ENCODE data around the gene ITFG1.

DNA sequence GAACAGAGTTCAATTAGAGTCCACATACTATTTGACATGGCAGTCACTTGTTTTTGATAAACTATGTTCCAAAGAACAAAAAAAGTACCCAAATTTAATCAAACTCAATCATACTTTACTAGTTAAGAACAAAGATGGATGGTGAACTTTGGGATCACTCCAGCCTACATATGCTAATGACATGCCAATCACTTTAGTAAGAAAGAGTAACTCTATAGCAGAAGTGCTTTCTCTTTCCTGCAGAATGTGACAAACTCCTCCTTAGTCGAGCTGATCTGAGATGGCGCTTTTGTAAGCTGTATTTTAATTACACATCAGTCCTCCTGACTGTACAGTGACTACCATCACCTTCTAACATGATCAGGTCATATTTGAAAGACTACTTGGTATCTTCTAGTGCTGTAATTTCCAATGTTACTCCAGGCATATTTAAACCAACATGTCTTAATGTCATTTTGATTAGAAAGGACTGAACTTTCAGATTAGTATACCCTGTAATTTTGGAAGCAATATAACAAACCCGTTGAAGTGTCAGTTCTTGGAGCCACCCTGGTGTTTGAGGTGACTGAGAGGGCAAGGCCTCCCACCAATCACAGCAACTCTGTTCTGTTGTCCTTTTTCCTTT lies 321.2 kb downstream of the ITFG1 start:
- TF ChIP-seq CTCF (IDR thresholded peaks at IDR 0.05): no peak
- TF ChIP-seq POLR2A (IDR thresholded peaks at IDR 0.05): no peak

Measured in right lobe of liver (tissue), 4 donors.